H1 (cell line): ENCODE measurements around the gene PDZRN3. TPM values are rescaled to one million over a fixed set of nuclear protein-coding genes. Genes with fewer than 3 reads are reported as not detected.

Source experiments
- CTCF ChIP-seq, 3 experiments: IDR thresholded peaks; 1 replicate in 2 of 3; 2 replicates in 1 of 3; pipeline versions ENCODE4 v1.5.1 to v1.6.1; 2011; ENCODE audit warnings: low read length in 3 of 3, mild to moderate bottlenecking in 3 of 3, inconsistent platforms in 2 of 3, low read depth in 1 of 3, moderate library complexity in 1 of 3; ENCODE audit not compliant: insufficient read depth in 1 of 3; ENCODE audit errors: control extremely low read depth in 1 of 3
- FOSL1 ChIP-seq: IDR thresholded peaks from 2 replicates; pipeline ENCODE4 v1.6.1; 2011; ENCODE audit warnings: mild to moderate bottlenecking, low read depth, low read length, moderate library complexity; ENCODE audit not compliant: insufficient read depth
- polyA plus RNA-seq, 7 experiments: library from polyadenylated mRNA; depleted of rRNA in 3 of 7; stranded (reverse) in 5 of 7; unstranded in 2 of 7; fragments of >200 nt in 5 of 7; fragments of 200-250 nt in 2 of 7; gene quantifications; 1 replicate in 5 of 7; 2 replicates in 1 of 7; 4 replicates in 1 of 7; pipeline versions ENCODE4 v1.2.1 to v1.2.3, GENCODE V29; 2011 to 2013; ENCODE audit warnings: missing spikeins in 2 of 7, mixed read lengths in 2 of 7
- total RNA-seq: library from RNA; stranded (reverse); fragmentation: NEBNext Ultra II Directional; extraction: Animal tissue kit (Norgen Biotek cat#: 25700); gene quantifications from 2 replicates; pipeline ENCODE4 v1.2.1, GENCODE V29; 2021

The PDZRN3 gene
- total and polyA plus RNA-seq, 2 of the 8 experiments (the other 6 are each of a cell fraction or from before 2014, with no cell fraction given): 4.2 to 20.5 TPM

- TF ChIP-seq CTCF (IDR thresholded peaks at IDR 0.05; ENCODE audit: control extremely low read depth in 1 of 3, insufficient read depth in 1 of 3, low read depth in 1 of 3, low read length in 3 of 3) (no peak), FOSL1 (no peak)
Measured at GRCh38 chr3:73433079-73433478, 191.7 kb downstream of the PDZRN3 start (continued).
